Trophoblast cell (in vitro differentiated cells and primary cell): ENCODE results near the gene NTSR2.

Source experiments
- DNase-seq, 2 donors: peaks; one replicate each; pipeline ENCODE4 v3.0.0-alpha.2; 2016
- H2AFZ ChIP-seq: 2 replicates; pipeline ENCODE4 v1.6.1; 2013; ENCODE audit warnings: low read length, moderate library complexity, mild to moderate bottlenecking; ENCODE audit not compliant: insufficient read depth, poor library complexity
- H2AK5ac ChIP-seq: 2 replicates; pipeline ENCODE4 v1.6.1; 2013; ENCODE audit warnings: mild to moderate bottlenecking, low read length
- H2BK120ac ChIP-seq: 2 replicates; pipeline ENCODE4 v1.6.1; 2013; ENCODE audit warnings: low read length, mild to moderate bottlenecking, moderate library complexity; ENCODE audit not compliant: insufficient read depth, poor library complexity
- H2BK12ac ChIP-seq: 2 replicates; pipeline ENCODE4 v1.6.1; 2013; ENCODE audit warnings: mild to moderate bottlenecking, low read length, moderate library complexity
- H2BK5ac ChIP-seq: 2 replicates; pipeline ENCODE4 v1.6.1; 2013; ENCODE audit warnings: low read length, low read depth, moderate library complexity, mild to moderate bottlenecking; ENCODE audit not compliant: poor library complexity
- H3K14ac ChIP-seq: 2 replicates; pipeline ENCODE4 v1.6.1; 2013; ENCODE audit warnings: mild to moderate bottlenecking, low read length
- H3K18ac ChIP-seq: 2 replicates; pipeline ENCODE4 v1.6.1; 2013; ENCODE audit warnings: mild to moderate bottlenecking, low read length
- H3K23ac ChIP-seq: 2 replicates; pipeline ENCODE4 v1.6.1; 2013; ENCODE audit warnings: low read length
- H3K27ac ChIP-seq: 2 replicates; pipeline ENCODE4 v1.5.1; 2013; ENCODE audit warnings: low read depth, mild to moderate bottlenecking, inconsistent platforms, low read length, moderate library complexity
- H3K27me3 ChIP-seq: 2 replicates; pipeline ENCODE4 v1.6.1; 2013; ENCODE audit warnings: inconsistent platforms, mild to moderate bottlenecking, low read length, moderate library complexity; ENCODE audit not compliant: insufficient read depth
- H3K36me3 ChIP-seq, 2 experiments: 1 replicate in 1 of 2; 2 replicates in 1 of 2; pipeline ENCODE4 v1.6.1; 2013; ENCODE audit warnings: low read length in 2 of 2, mild to moderate bottlenecking in 2 of 2, moderate library complexity in 1 of 2; ENCODE audit not compliant: insufficient read depth in 2 of 2, control insufficient read depth in 1 of 2
- H3K4ac ChIP-seq: 2 replicates; pipeline ENCODE4 v1.6.1; 2013; ENCODE audit warnings: low read depth, mild to moderate bottlenecking, low read length, moderate library complexity
- H3K4me1 ChIP-seq, 2 experiments: 1 replicate in 1 of 2; 2 replicates in 1 of 2; pipeline ENCODE4 v1.6.1; 2013; ENCODE audit warnings: low read length in 2 of 2, mild to moderate bottlenecking in 2 of 2, moderate library complexity in 1 of 2; ENCODE audit not compliant: insufficient read depth in 2 of 2, control insufficient read depth in 1 of 2
- H3K4me2 ChIP-seq: 2 replicates; pipeline ENCODE4 v1.6.1; 2013; ENCODE audit warnings: inconsistent platforms, mild to moderate bottlenecking, low read length, moderate library complexity
- H3K4me3 ChIP-seq: 2 replicates; pipeline ENCODE4 v1.5.1; 2013; ENCODE audit warnings: mild to moderate bottlenecking, low read depth, low read length, inconsistent platforms
- H3K79me1 ChIP-seq: one replicate; pipeline ENCODE4 v1.6.1; 2013; ENCODE audit warnings: low read length
- H3K79me2 ChIP-seq: 2 replicates; pipeline ENCODE4 v1.6.1; 2013; ENCODE audit warnings: low read length, mild to moderate bottlenecking; ENCODE audit not compliant: control insufficient read depth, insufficient read depth, poor library complexity
- H3K9ac ChIP-seq: 2 replicates; pipeline ENCODE4 v1.6.1; 2013; ENCODE audit warnings: mild to moderate bottlenecking, low read length
- H3K9me3 ChIP-seq: 2 replicates; pipeline ENCODE4 v1.6.1; 2013; ENCODE audit warnings: low read depth, mild to moderate bottlenecking, control low read depth, inconsistent platforms, low read length; ENCODE audit not compliant: insufficient read depth
- H4K12ac ChIP-seq: 2 replicates; pipeline ENCODE4 v1.6.1; 2013; ENCODE audit warnings: low read depth, mild to moderate bottlenecking, low read length, moderate library complexity
- H4K8ac ChIP-seq: 2 replicates; pipeline ENCODE4 v1.6.1; 2013; ENCODE audit warnings: low read depth, mild to moderate bottlenecking, low read length, moderate library complexity
- H4K91ac ChIP-seq: one replicate; pipeline ENCODE4 v1.6.1; 2013; ENCODE audit warnings: low read depth, mild to moderate bottlenecking, low read length, moderate library complexity
- WGBS: extraction: QIAGEN DNeasy Blood & Tissue Kit; methylation state at CpG from one replicate; pipeline ENCODE4 v1.1.7; 2013; ENCODE audit warnings: missing lambda C conversion rate; ENCODE audit not compliant: insufficient read length, insufficient coverage; ENCODE audit errors: extremely low coverage; 5-methylcytosine and 5-hydroxymethylcytosine counted together

The NTSR2 gene

DNA sequence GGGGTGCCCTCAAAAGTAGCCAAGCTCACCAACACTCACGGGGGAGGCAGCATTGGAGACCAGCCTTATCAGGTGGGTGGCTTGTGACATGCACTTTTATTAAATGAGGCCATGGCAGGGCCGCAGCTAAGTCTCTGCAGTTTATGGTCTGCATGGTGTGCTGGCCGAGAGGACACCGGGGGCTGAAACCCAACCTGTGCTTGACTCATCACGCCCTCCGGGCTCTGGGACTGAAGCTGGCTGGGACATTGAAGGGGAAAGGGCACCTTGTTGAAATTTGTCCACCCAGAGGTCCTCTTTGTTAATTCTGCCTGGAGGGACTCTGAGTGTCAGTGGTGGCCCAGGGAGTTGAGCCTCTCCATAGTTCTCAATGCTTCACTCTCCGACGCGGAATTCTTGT is 17.7 kb upstream of the NTSR2 start:
- H3K4ac ChIP-seq = no peak overlapping the region
- no peak overlapping the region for H4K8ac ChIP-seq
- DNase-seq = peak; percentile 69 to 79
- no peak overlapping the region for H3K4me2 ChIP-seq
- no peak overlapping the region for H3K14ac ChIP-seq
- no peak overlapping the region for H2AK5ac ChIP-seq
- H3K27ac ChIP-seq = no peak overlapping the region
- H4K12ac ChIP-seq = no peak overlapping the region
- H3K4me1 ChIP-seq = peaks cover 3 to 5% of the 10 kb centered on the region in 2 experiments
- H2AFZ ChIP-seq = no peak overlapping the region
- H3K79me1 ChIP-seq = no peaks in the 10 kb centered on the region
- H3K79me2 ChIP-seq = no peaks in the 10 kb centered on the region
- H2BK5ac ChIP-seq = no peak overlapping the region
- H3K36me3 ChIP-seq = no peaks in the 10 kb centered on the region
- H4K91ac ChIP-seq = no peak overlapping the region
- peaks cover 2% of the 10 kb centered on the region for H3K9me3 ChIP-seq
- no peaks in the 10 kb centered on the region for H3K27me3 ChIP-seq
- no peak overlapping the region for H3K23ac ChIP-seq
- H2BK12ac ChIP-seq = no peak overlapping the region
- no CpG with 5 or more reads among the region's 9 CpGs for WGBS
- no peak overlapping the region for H2BK120ac ChIP-seq
- no peak overlapping the region for H3K18ac ChIP-seq
- no peak overlapping the region for H3K4me3 ChIP-seq
- no peak overlapping the region for H3K9ac ChIP-seq

DNA sequence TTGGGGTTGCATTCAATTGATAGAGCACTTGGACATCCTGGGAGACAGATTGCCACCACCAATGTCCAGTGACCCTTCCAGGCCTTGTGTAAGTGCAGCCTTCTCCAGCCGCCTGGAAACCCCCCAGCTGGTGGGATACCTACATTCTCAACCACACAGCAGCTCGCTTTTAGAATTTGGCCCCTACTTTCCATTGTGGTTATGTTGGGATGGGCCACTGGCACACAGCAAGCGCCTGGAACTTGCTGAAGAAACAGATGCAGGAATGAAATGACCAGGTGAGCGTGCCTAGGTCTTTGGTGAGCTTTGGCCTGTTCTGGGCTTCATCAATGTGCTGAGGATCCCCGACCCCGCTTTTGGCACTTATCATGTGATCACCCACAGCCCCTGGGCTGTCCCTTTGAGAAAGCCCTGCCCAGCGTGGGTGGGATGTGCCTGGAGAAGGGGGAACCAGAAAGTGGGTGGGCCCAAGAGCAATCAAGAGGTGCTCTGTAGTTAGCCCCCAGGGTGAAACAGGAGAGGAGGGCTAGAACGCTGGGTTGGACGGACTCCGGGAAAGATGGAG is 16.0 kb upstream of the NTSR2 start:
- Histone ChIP-seq H4K91ac (no peak overlapping the region), H3K4me2 (no peak overlapping the region), H3K23ac (no peak overlapping the region), H2AFZ (no peak overlapping the region), H3K4me3 (no peak overlapping the region), H3K79me1 (no peaks in the 10 kb centered on the region), H2AK5ac (no peak overlapping the region), H3K4me1 (peaks cover 3 to 5% of the 10 kb centered on the region in 2 experiments), H3K18ac (no peak overlapping the region), H3K4ac (no peak overlapping the region), H4K12ac (no peak overlapping the region), H3K27me3 (no peaks in the 10 kb centered on the region), H3K9me3 (peaks cover 2% of the 10 kb centered on the region), H2BK12ac (no peak overlapping the region), H3K9ac (no peak overlapping the region), H3K79me2 (no peaks in the 10 kb centered on the region), H4K8ac (no peak overlapping the region), H3K27ac (no peak overlapping the region), H3K14ac (no peak overlapping the region), H3K36me3 (no peaks in the 10 kb centered on the region), H2BK5ac (no peak overlapping the region), H2BK120ac (no peak overlapping the region)
- no peak for DNase-seq
- no CpG with 5 or more reads among the region's 10 CpGs for WGBS

DNA sequence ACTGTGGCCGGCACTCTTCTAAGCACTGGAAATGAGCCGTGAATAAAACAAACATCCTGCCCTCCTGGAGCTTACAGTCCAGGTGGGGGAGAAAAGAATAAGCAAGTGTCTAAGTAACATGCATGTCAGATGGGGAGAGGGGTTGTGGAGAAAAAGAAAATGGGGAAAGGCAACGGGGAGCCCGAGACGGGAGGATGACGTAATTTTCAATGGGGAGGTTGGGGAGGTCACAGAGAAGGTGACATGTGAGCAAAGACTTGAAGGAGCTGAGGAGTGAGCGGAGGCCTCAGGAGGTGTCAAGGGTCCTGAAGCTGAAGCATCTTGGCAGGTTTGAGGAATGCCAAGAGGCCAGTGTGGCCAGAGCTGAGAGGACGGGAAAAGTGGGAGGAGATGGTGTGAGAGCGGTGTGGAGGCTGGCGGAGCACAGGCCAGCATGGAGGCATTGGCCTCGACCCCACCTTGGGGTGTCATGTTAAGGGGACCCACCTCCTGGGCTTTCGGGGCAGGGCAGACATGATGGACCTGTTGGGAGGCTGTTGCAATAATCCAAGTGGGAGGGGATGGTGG is 15.0 kb upstream of the NTSR2 start:
- Histone ChIP-seq H3K79me1 (no peaks in the 10 kb centered on the region), H2AK5ac (no peak overlapping the region), H4K12ac (no peak overlapping the region), H3K36me3 (no peaks in the 10 kb centered on the region), H3K79me2 (no peaks in the 10 kb centered on the region), H4K91ac (no peak overlapping the region), H3K4ac (no peak overlapping the region), H3K27me3 (no peaks in the 10 kb centered on the region), H3K4me3 (no peak overlapping the region), H3K23ac (no peak overlapping the region), H2BK120ac (no peak overlapping the region), H3K18ac (no peak overlapping the region), H3K27ac (no peak overlapping the region), H2BK12ac (no peak overlapping the region), H3K4me1 (peaks cover 3 to 5% of the 10 kb centered on the region in 2 experiments), H2BK5ac (no peak overlapping the region), H3K4me2 (no peak overlapping the region), H3K9ac (no peak overlapping the region), H3K9me3 (peaks cover 2% of the 10 kb centered on the region), H2AFZ (no peak overlapping the region), H4K8ac (no peak overlapping the region), H3K14ac (no peak overlapping the region)
- DNase-seq = no peak
- WGBS = 100% methylated on average over 4 of the region's 12 CpGs

DNA sequence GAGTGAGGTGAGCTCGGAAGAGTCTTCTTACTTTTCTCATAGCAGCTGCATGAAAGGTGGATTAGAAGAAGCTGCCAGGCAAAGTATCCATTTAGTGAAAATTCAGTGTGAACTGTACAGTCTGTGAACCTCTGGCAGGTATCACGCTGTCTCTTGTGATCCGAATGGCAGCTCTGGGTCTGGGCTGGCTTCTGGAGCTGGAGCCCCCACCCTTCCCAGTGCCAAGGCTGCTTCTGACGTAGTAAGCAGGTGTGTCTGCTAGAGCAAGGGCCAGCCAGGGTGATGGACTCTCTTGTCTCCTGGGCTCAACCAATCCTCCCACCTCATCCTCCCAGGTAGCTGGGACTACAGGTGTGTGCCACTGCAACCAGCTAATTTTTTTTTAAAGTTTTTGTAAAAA is 14.0 kb upstream of the NTSR2 start:
- H3K9me3 ChIP-seq = peaks cover 2% of the 10 kb centered on the region
- WGBS = no CpG with 5 or more reads among the region's 4 CpGs
- no peak overlapping the region for H2AFZ ChIP-seq
- no peak for DNase-seq
- no peak overlapping the region for H4K8ac ChIP-seq
- H2BK12ac ChIP-seq = no peak overlapping the region
- no peak overlapping the region for H4K12ac ChIP-seq
- no peaks in the 10 kb centered on the region for H3K79me1 ChIP-seq
- no peak overlapping the region for H3K4ac ChIP-seq
- H3K4me2 ChIP-seq = no peak overlapping the region
- H3K23ac ChIP-seq = no peak overlapping the region
- H2BK5ac ChIP-seq = no peak overlapping the region
- no peak overlapping the region for H3K4me3 ChIP-seq
- no peak overlapping the region for H3K27ac ChIP-seq
- H3K79me2 ChIP-seq = no peaks in the 10 kb centered on the region
- H4K91ac ChIP-seq = no peak overlapping the region
- H2BK120ac ChIP-seq = no peak overlapping the region
- H3K14ac ChIP-seq = no peak overlapping the region
- H3K36me3 ChIP-seq = no peaks in the 10 kb centered on the region
- H3K18ac ChIP-seq = no peak overlapping the region
- no peak overlapping the region for H3K9ac ChIP-seq
- H2AK5ac ChIP-seq = no peak overlapping the region
- no peaks in the 10 kb centered on the region for H3K27me3 ChIP-seq
- peaks cover 5% of the 10 kb centered on the region in 2 experiments for H3K4me1 ChIP-seq
